Pancreas (tissue), 10 donors: Measurements from ENCODE around the gene INPP5E. TPM values are rescaled to one million over a fixed set of nuclear protein-coding genes. Genes with fewer than 3 reads are reported as not detected.
"Not testable (repeated sequence)": the region's sequence is repeated elsewhere in the genome, so short reads cannot be mapped to it uniquely, and the experiment has no call there.

Experiments used
- ATAC-seq, 4 donors: fragments of 200-7000 bp; cut with Tn5 transposase; one replicate each; pipeline versions ENCODE4 v1.8.0 to v1.9.1; 2020; ENCODE audit warnings: mild to moderate bottlenecking in 4 of 4, moderate library complexity in 4 of 4
- DNase-seq, 6 donors: peaks; one replicate each; pipeline ENCODE4 v3.0.0-alpha.2; 2020
- FAIRE-seq: peaks from 2 replicates; lab custom pipeline; 2012; peaks lifted over from hg19 to GRCh38; lab: Jason Lieb, UNC
- H3K27ac ChIP-seq, 4 donors: fragments of 200-600 bp; sonication (generic); 1 replicate in 3 of 4; 2 replicates in 1 of 4; pipeline versions ENCODE4 v1.5.0 to v1.8.0; 2020
- H3K27me3 ChIP-seq, 4 donors: fragments of 200-600 bp; one replicate each; pipeline ENCODE4 v1.8.0; 2021
- H3K36me3 ChIP-seq, 3 donors: fragments of 200-600 bp; sonication (generic) in 1 of 3; one replicate each; pipeline versions ENCODE4 v1.5.0 to v1.8.0; 2020 to 2021
- H3K4me1 ChIP-seq, 3 donors: fragments of 200-600 bp; one replicate each; pipeline ENCODE4 v1.8.0; 2021
- H3K4me3 ChIP-seq, 4 donors: fragments of 200-600 bp; sonication (generic) in 2 of 4; one replicate each; pipeline versions ENCODE4 v1.5.0 to v1.8.0; 2020 to 2021
- H3K9me3 ChIP-seq, 4 donors: fragments of 200-600 bp; one replicate each; pipeline ENCODE4 v1.8.0; 2021
- CTCF ChIP-seq, 4 donors: fragments of 200-600 bp; sonication (generic) in 3 of 4; IDR thresholded peaks; one replicate each; pipeline versions ENCODE4 v1.5.0 to v1.8.0; 2021; ENCODE audit warnings: antibody characterized with exemption in 4 of 4
- WGBS, 2 donors: extraction: QIAGEN DNeasy Blood & Tissue Kit; methylation state at CpG; one replicate each; pipeline ENCODE4 v1.1.7; 2013; 5-methylcytosine and 5-hydroxymethylcytosine counted together
- intact Hi-C, 3 donors: fragments of 100-400 bp; cut with DNase I; formaldehyde crosslinking; loops; one replicate each; pipeline versions ENCODE4 v1.11.1 to v1.14.2; 2022
- polyA plus RNA-seq, 2 donors: library from polyadenylated mRNA; stranded (reverse); fragments of 200-250 nt; gene quantifications; one replicate each; pipeline ENCODE4 v1.2.3, GENCODE V29; 2013
- total RNA-seq, 6 donors: library from RNA; stranded (reverse); fragmentation: NEBNext Ultra II Directional in 4 of 6; extraction: Animal tissue kit (Norgen Biotek cat#: 25700) in 4 of 6; gene quantifications; one replicate each; pipeline versions ENCODE4 v1.2.1 to v1.2.4, GENCODE V29; 2021 to 2023
- donor health status: healthy with polysubstance abuse.
- donor health status: DM: no; HTN: no; CAD: no; lungs with moderate emphysema.
- donor health status: DM: no; HTN: no; CAD: no.
- donor health status: control.
- donor health status: control.
- donor health status: Bipolar disorder and iron deficiency.
- donor health status: DM: yes; HTN: yes; CAD: no.
- donor health status: DM: no; HTN: no; CAD: no.
- donor health status: DM: no; HTN: no; CAD: no.
- donor health status: DM: yes; HTN: yes; CAD: no.

Gene INPP5E
- total and polyA plus RNA-seq, 8 donors: 3.8 to 14.9 (median 5.7) TPM

DNA sequence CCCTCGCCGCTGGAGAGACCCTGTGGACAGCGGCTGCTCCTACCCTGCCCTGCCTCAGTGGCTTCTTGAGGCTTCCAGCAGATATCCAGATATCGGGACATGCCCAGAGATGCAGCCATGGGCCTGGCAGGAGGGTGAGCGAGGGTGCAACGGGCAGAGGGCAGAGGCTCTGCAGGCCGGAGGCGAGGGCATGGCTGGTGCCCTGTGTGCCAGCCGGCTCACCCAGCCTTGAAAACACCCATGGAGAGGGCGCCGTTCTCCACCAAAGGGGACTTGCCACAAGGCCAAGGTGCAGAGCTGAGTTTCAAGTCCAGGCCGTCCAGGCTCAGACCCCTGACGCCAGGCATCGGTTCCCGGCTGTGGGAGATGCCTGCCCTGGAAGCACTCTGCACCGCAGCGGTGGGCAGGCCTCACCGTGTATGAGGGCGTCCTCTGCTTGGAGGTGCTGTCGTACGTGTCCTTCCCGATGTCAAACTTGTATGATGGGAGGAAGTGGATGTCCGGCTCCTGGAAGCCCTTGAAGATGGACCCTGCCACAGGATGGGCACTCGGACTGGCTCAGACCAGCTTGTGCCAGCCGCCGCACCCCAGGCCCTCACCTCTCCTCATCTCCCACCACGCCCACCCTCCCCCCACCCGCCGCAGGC, 8.9 kb downstream of the INPP5E start:
- H3K36me3 ChIP-seq: peaks cover 0 to 15% (median 7%) of the 10 kb centered on the region in 3 donors
- no peak overlapping the region for H3K27ac ChIP-seq
- H3K9me3 ChIP-seq: no peaks in the 10 kb centered on the region
- no peak for FAIRE-seq
- no peak overlapping the region for H3K4me3 ChIP-seq
- no peak for TF ChIP-seq CTCF (IDR thresholded peaks at IDR 0.05)
- ATAC-seq: no peak
- no peaks in the 10 kb centered on the region for H3K4me1 ChIP-seq
- intact Hi-C loops: no loop called here
- H3K27me3 ChIP-seq: no peaks in the 10 kb centered on the region
- DNase-seq: peak in 1 of 6 donors; percentile 53
- 93 to 94% methylated on average over 24 to 26 of the region's 29 CpGs for WGBS, 2 donors

DNA sequence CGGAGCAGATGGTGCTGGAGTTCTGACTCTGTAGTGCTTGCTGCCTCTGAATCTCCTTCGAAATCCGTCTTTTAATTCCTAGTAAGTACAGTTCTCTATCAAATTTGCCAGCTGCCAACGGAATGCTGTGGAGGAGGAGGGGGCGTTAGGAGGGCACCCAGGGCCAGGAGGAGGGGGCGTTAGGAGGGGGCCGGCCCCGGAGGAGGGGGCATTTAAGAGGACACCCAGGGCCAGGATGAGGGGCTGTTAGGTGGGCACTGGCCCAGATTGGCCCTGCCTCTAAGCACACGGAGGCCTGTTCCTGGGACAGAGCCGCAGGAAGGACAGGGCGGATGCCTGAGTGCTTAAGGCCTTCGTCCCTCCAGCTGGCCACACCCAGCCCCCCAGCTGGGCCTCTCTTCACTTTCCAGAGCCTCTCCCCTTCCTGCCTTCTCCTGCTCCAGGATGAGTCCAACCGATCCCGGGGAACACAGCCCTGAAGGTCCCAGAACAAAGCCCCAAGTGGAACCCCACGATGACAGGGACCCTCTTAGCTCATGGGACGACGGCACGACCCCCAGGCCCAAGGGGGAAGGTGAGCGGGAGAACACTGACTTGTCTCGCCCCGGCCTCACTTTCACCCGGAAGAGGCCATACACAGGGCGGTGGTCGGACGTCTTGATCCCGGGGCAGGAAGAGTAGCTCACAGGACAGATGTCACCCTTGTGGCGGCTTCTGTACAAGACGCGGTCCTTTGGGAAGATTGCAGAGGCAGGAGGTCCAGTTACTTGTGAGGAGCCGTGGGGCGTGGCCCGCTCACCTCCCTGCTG, 9.8 kb downstream of the INPP5E start:
- 86 to 88% methylated on average over 32 of the region's 32 CpGs for WGBS, 2 donors

GRCh38 chr9:136429075-136429628, 10.5 kb downstream of the INPP5E start:
- Histone ChIP-seq H3K27me3 (no peaks in the 10 kb centered on the region), H3K36me3 (peaks cover 0 to 15% (median 7%) of the 10 kb centered on the region in 3 donors), H3K4me1 (no peaks in the 10 kb centered on the region), H3K27ac (no peak overlapping the region), H3K4me3 (no peak overlapping the region), H3K9me3 (no peaks in the 10 kb centered on the region)
- intact Hi-C loops: no loop called here
- FAIRE-seq: no peak
- TF ChIP-seq CTCF (IDR thresholded peaks at IDR 0.05): no peak
- peak in 1 of 6 donors; percentile 63 for DNase-seq
- peak in 1 of 4 donors; percentile 7 for ATAC-seq
- 90 to 91% methylated on average over 19 to 21 of the region's 21 CpGs for WGBS, 2 donors

More for the DNA sequence above, 9.8 kb downstream of the INPP5E start:
- Histone ChIP-seq H3K4me1 (no peaks in the 10 kb centered on the region), H3K27me3 (no peaks in the 10 kb centered on the region), H3K4me3 (no peak overlapping the region), H3K36me3 (peaks cover 0 to 15% (median 7%) of the 10 kb centered on the region in 3 donors), H3K9me3 (no peaks in the 10 kb centered on the region), H3K27ac (no peak overlapping the region)
- FAIRE-seq (no peak), DNase-seq (peak in 1 of 6 donors; percentile 56), ATAC-seq (no peak)
- TF ChIP-seq CTCF (IDR thresholded peaks at IDR 0.05): no peak
- intact Hi-C loops: no loop called here

DNA sequence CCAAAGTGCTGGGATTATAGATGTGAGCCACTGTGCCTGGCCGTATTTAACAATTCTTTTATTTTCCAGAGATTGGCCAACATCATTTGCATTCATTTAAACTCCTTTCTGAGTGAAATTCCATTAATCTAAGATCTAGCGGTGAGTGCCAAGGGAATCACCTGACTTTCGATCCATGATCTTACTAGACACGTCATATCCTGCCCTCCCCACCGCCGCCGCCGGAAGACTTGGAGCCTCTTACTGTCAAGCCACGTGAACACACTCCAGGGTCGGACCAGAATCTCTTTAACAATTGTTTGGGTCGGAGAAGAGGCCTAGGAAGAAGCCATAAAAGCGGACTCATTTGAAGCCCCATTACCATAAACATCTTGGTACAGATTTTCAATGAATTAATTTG, 12.9 kb downstream of the INPP5E start:
- no peaks in the 10 kb centered on the region for H3K27me3 ChIP-seq
- DNase-seq (no peak), FAIRE-seq (no peak), ATAC-seq (no peak)
- WGBS, 2 donors: 87 to 93% methylated on average over 12 of the region's 12 CpGs
- H3K4me3 ChIP-seq: no peak overlapping the region
- peaks cover 0 to 24% (median 21%) of the 10 kb centered on the region in 3 donors for H3K36me3 ChIP-seq
- TF ChIP-seq CTCF (IDR thresholded peaks at IDR 0.05): no peak
- no peaks in the 10 kb centered on the region for H3K9me3 ChIP-seq
- H3K27ac ChIP-seq: no peak overlapping the region
- intact Hi-C loops: no loop called here
- H3K4me1 ChIP-seq: no peaks in the 10 kb centered on the region

GRCh38 chr9:136425367-136425766, 14.3 kb downstream of the INPP5E start:
- H3K9me3 ChIP-seq, FAIRE-seq, H3K4me3 ChIP-seq, ATAC-seq, H3K4me1 ChIP-seq, intact Hi-C loops, DNase-seq, H3K27ac ChIP-seq, H3K27me3 ChIP-seq: not testable (repeated sequence)
- WGBS, 2 donors: 83 to 85% methylated on average over 7 of the region's 7 CpGs
- H3K36me3 ChIP-seq: peaks cover 0 to 29% (median 20%) of the 10 kb centered on the region in 3 donors
